Fibroblast of lung (primary cell): ENCODE results near the gene ELMO1. TPM values are rescaled to one million over a fixed set of nuclear protein-coding genes. Genes with fewer than 3 reads are reported as not detected.

Experiments used
- DNase-seq, 2 donors: peaks; one replicate each; pipeline versions ENCODE4 v3.0.0 to v3.0.0-alpha.2; 2010; ENCODE audit warnings: low read depth in 2 of 2
- H2AFZ ChIP-seq: 2 replicates; pipeline ENCODE4 v1.5.1; 2012; ENCODE audit warnings: low read length, control low read depth, inconsistent platforms
- H3K27ac ChIP-seq: 2 replicates; pipeline ENCODE4 v1.5.1; 2011; ENCODE audit warnings: low read length, control low read depth; ENCODE audit not compliant: insufficient read depth
- H3K27me3 ChIP-seq: 2 replicates; pipeline ENCODE4 v1.5.1; 2011; ENCODE audit warnings: mild to moderate bottlenecking, low read length; ENCODE audit not compliant: control insufficient read depth, insufficient read depth
- H3K36me3 ChIP-seq: 2 replicates; pipeline ENCODE4 v1.5.1; 2011; ENCODE audit warnings: low read length; ENCODE audit not compliant: control insufficient read depth, insufficient read depth
- H3K4me1 ChIP-seq: 2 replicates; pipeline ENCODE4 v1.5.1; 2011; ENCODE audit warnings: low read length; ENCODE audit not compliant: control insufficient read depth, insufficient read depth; ENCODE audit errors: extremely low read depth
- H3K4me2 ChIP-seq: 2 replicates; pipeline ENCODE4 v1.5.1; 2011; ENCODE audit warnings: low read length, control low read depth; ENCODE audit not compliant: insufficient read depth; ENCODE audit errors: extremely low read depth
- H3K4me3 ChIP-seq, 4 experiments: fragments of 200-600 bp in 1 of 4; sonication (generic) in 1 of 4; replicated peaks in 1 of 4; 2 replicates each; pipeline ENCODE4 v1.5.1; 2011 to 2016; ENCODE audit warnings: low read length in 4 of 4, low read depth in 3 of 4, mild to moderate bottlenecking in 3 of 4, control low read depth in 2 of 4, inconsistent platforms in 1 of 4, mixed read lengths in 1 of 4; ENCODE audit not compliant: insufficient read depth in 1 of 4; ENCODE audit errors: control extremely low read depth in 1 of 4
- H3K79me2 ChIP-seq: 2 replicates; pipeline ENCODE4 v1.5.1; 2012; ENCODE audit warnings: mild to moderate bottlenecking, low read length, inconsistent platforms; ENCODE audit not compliant: control insufficient read depth, insufficient read depth
- H3K9ac ChIP-seq: 2 replicates; pipeline ENCODE4 v1.5.1; 2011; ENCODE audit warnings: mild to moderate bottlenecking, low read length, control low read depth; ENCODE audit not compliant: insufficient read depth
- H3K9me3 ChIP-seq: 2 replicates; pipeline ENCODE4 v1.5.1; 2012; ENCODE audit warnings: low read depth, low read length; ENCODE audit not compliant: control insufficient read depth, insufficient read depth
- H4K20me1 ChIP-seq: 2 replicates; pipeline ENCODE4 v1.5.1; 2011; ENCODE audit warnings: low read length; ENCODE audit not compliant: control insufficient read depth, insufficient read depth; ENCODE audit errors: extremely low read depth
- EZH2 ChIP-seq: IDR thresholded peaks from 2 replicates; pipeline ENCODE4 v1.5.1; 2012; ENCODE audit warnings: low read length, control low read depth, mild to moderate bottlenecking; ENCODE audit errors: missing control alignments
- polyA plus RNA-seq, 2 donors: library from polyadenylated mRNA; depleted of rRNA in 1 of 2; stranded (reverse) in 1 of 2; unstranded in 1 of 2; fragments of >200 nt; gene quantifications; 2 replicates each; pipeline ENCODE4 v1.2.1, GENCODE V29; 2011 to 2012; ENCODE audit warnings: missing spikeins in 1 of 2
- total RNA-seq: library from RNA; depleted of rRNA; stranded (reverse); fragments of >200 nt; gene quantifications from 2 replicates; pipeline ENCODE4 v1.2.1, GENCODE V29; 2014
- TF ChIP-seq, protein P1 (sequence below), 2 donors: IDR thresholded peaks in 1 of 2; conservative IDR thresholded peaks in 1 of 2; 1 replicate in 1 of 2; 2 replicates in 1 of 2; pipeline ENCODE4 v1.5.1; 2011 to 2012; ENCODE audit warnings: low read length in 2 of 2, control low read depth in 1 of 2, inconsistent platforms in 1 of 2, low read depth in 1 of 2, mild to moderate bottlenecking in 1 of 2

The ELMO1 gene
- total and polyA plus RNA-seq, 2 donors (not counting 1 experiment from before 2014, with no cell fraction given), result 0.50 TPM; not detected in 1

DNA sequence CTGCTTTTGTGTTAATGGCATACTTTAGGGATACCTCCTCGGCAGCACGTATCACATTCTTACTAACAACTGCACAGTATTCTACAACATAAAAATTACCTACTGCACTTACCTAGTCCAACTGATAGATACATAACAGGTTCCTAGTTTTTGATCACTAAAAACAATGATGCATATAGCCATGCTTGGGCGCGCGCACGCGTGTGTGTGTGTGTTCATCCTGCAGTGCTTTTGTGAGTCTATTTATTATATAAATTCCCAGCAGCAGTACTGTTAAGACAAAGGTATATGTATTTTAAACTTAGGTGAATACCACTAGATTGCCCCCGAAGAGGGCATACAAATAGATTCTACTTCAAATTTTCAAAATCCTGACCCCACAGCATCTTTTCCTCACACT, 181.4 kb downstream of the ELMO1 start:
- Histone ChIP-seq H4K20me1 (no peaks in the 10 kb centered on the region), H3K4me3 (no peak overlapping the region), H3K36me3 (no peaks in the 10 kb centered on the region), H3K79me2 (no peaks in the 10 kb centered on the region), H3K9me3 (no peaks in the 10 kb centered on the region), H3K9ac (no peak overlapping the region), H2AFZ (no peak overlapping the region), H3K4me1 (no peaks in the 10 kb centered on the region), H3K27me3 (no peaks in the 10 kb centered on the region), H3K27ac (no peak overlapping the region), H3K4me2 (no peak overlapping the region)
- TF ChIP-seq EZH2, result no peak
- TF ChIP-seq, protein P1, sequence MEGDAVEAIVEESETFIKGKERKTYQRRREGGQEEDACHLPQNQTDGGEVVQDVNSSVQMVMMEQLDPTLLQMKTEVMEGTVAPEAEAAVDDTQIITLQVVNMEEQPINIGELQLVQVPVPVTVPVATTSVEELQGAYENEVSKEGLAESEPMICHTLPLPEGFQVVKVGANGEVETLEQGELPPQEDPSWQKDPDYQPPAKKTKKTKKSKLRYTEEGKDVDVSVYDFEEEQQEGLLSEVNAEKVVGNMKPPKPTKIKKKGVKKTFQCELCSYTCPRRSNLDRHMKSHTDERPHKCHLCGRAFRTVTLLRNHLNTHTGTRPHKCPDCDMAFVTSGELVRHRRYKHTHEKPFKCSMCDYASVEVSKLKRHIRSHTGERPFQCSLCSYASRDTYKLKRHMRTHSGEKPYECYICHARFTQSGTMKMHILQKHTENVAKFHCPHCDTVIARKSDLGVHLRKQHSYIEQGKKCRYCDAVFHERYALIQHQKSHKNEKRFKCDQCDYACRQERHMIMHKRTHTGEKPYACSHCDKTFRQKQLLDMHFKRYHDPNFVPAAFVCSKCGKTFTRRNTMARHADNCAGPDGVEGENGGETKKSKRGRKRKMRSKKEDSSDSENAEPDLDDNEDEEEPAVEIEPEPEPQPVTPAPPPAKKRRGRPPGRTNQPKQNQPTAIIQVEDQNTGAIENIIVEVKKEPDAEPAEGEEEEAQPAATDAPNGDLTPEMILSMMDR (conservative IDR thresholded peaks at IDR 0.05 in 1 of 2, IDR thresholded peaks at IDR 0.05 in 1 of 2; ENCODE audit: low read depth in 1 of 2, low read length in 2 of 2), result no peak
- no peak for DNase-seq

DNA sequence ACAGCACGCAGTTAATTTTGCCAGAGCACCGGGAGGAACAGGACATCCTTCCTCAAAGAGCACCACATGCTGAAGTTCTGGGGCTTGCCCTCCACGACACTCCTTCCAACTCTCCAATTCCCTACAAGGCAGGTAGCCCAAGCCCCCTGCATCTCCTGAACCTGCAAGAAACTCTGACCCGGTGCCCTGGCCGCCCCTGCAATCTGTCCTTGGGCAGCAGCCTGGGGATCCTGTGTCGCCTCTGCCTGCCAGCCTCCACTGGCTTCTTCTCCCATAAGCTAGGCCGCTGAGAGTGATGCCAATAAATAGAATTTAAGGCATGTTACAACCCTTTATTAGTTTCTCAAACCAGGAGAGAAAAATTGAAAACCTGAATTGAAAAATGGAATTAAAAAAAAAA, 182.8 kb downstream of the ELMO1 start:
- no peaks in the 10 kb centered on the region for H3K27me3 ChIP-seq
- H4K20me1 ChIP-seq, result no peaks in the 10 kb centered on the region
- TF ChIP-seq, protein P1 (conservative IDR thresholded peaks at IDR 0.05 in 1 of 2, IDR thresholded peaks at IDR 0.05 in 1 of 2; ENCODE audit: low read depth in 1 of 2, low read length in 2 of 2), result no peak
- no peak for TF ChIP-seq EZH2
- H3K4me1 ChIP-seq, result no peaks in the 10 kb centered on the region
- H3K4me2 ChIP-seq, result no peak overlapping the region
- no peak overlapping the region for H3K4me3 ChIP-seq
- H3K9me3 ChIP-seq, result no peaks in the 10 kb centered on the region
- no peak overlapping the region for H3K9ac ChIP-seq
- no peak for DNase-seq
- H3K79me2 ChIP-seq, result no peaks in the 10 kb centered on the region
- no peak overlapping the region for H2AFZ ChIP-seq
- no peaks in the 10 kb centered on the region for H3K36me3 ChIP-seq
- H3K27ac ChIP-seq, result no peak overlapping the region

DNA sequence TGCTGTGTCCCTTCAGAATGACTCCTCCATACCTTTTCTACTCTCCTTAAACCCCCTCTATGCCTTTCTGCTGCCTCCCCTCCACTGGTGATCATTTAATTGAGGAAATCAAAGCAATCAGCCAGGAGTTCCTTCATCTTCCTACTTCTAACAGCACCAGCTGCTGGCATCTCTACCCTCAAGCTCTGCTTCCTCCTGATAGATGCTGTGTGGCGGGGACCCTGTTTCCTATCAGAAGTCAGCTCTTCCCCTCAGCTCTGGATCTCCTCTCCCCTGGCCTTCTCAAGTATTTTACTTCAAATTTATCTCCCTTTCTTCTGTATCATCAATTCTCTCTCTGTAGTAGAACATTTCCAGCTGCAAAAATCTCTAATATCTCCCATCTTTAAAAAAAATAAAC, 183.7 kb downstream of the ELMO1 start:
- Histone ChIP-seq H3K4me2 (no peak overlapping the region), H3K27me3 (no peaks in the 10 kb centered on the region), H2AFZ (no peak overlapping the region), H3K4me3 (no peak overlapping the region), H3K9ac (no peak overlapping the region), H3K79me2 (no peaks in the 10 kb centered on the region), H3K4me1 (no peaks in the 10 kb centered on the region), H4K20me1 (no peaks in the 10 kb centered on the region), H3K27ac (no peak overlapping the region), H3K9me3 (no peaks in the 10 kb centered on the region), H3K36me3 (no peaks in the 10 kb centered on the region)
- DNase-seq, result no peak
- TF ChIP-seq, protein P1 (conservative IDR thresholded peaks at IDR 0.05 in 1 of 2, IDR thresholded peaks at IDR 0.05 in 1 of 2; ENCODE audit: low read depth in 1 of 2, low read length in 2 of 2), result no peak
- no peak for TF ChIP-seq EZH2
